Upper lobe of left lung (tissue), 6 donors: Measurements from ENCODE around the gene CAMK2G. TPM values are rescaled to one million over a fixed set of nuclear protein-coding genes. Genes with fewer than 3 reads are reported as not detected.
"Not testable (repeated sequence)": the region's sequence is repeated elsewhere in the genome, so short reads cannot be mapped to it uniquely, and the experiment has no call there.

Experiments
- ATAC-seq, 2 donors: fragments of 200-7000 bp; cut with Tn5 transposase; one replicate each; pipeline ENCODE4 v1.9.1; 2022; ENCODE audit warnings: mild to moderate bottlenecking in 2 of 2, moderate library complexity in 2 of 2; ENCODE audit not compliant: low FRiP score in 2 of 2
- DNase-seq, 2 donors: peaks; one replicate each; pipeline ENCODE4 v3.0.0-alpha.2; 2019 to 2020
- H3K27ac ChIP-seq, 4 donors: fragments of 200-600 bp; sonication (generic); one replicate each; pipeline ENCODE4 v1.5.1; 2016 to 2019
- H3K27me3 ChIP-seq, 4 donors: fragments of 200-600 bp; sonication (generic); one replicate each; pipeline ENCODE4 v1.5.1; 2017 to 2019
- H3K36me3 ChIP-seq, 4 donors: fragments of 200-600 bp; sonication (generic); one replicate each; pipeline ENCODE4 v1.5.1; 2016 to 2019
- H3K4me1 ChIP-seq, 4 donors: fragments of 200-600 bp; sonication (generic); one replicate each; pipeline ENCODE4 v1.5.1; 2018 to 2019
- H3K4me3 ChIP-seq, 4 donors: fragments of 200-600 bp; sonication (generic); one replicate each; pipeline ENCODE4 v1.5.1; 2017 to 2019; ENCODE audit warnings: mild to moderate bottlenecking in 2 of 4, moderate library complexity in 1 of 4
- H3K9me3 ChIP-seq, 4 donors: fragments of 200-600 bp; sonication (generic); one replicate each; pipeline ENCODE4 v1.5.1; 2018 to 2019
- CTCF ChIP-seq, 6 experiments: fragments of 450-650 bp in 4 of 6; fragments of 200-600 bp in 2 of 6; sonication (generic) in 2 of 6; IDR thresholded peaks; one replicate each; pipeline ENCODE4 v1.5.1; 2016 to 2019; ENCODE audit warnings: antibody characterized with exemption in 6 of 6
- EP300 ChIP-seq, 4 donors: sonication (generic); formaldehyde crosslinking; IDR thresholded peaks; one replicate each; pipeline ENCODE4 v1.5.1; 2017; ENCODE audit warnings: antibody characterized with exemption in 4 of 4, control low read depth in 2 of 4
- POLR2A ChIP-seq, 4 donors: fragments of 450-650 bp; IDR thresholded peaks; one replicate each; pipeline ENCODE4 v1.5.1; 2016 to 2017; ENCODE audit warnings: antibody characterized with exemption in 4 of 4, mild to moderate bottlenecking in 2 of 4
- POLR2AphosphoS5 ChIP-seq, 2 donors: sonication (generic); formaldehyde crosslinking; IDR thresholded peaks; one replicate each; pipeline ENCODE4 v1.5.1; 2017; ENCODE audit warnings: antibody characterized with exemption in 2 of 2
- WGBS, 2 donors: methylation state at CpG; one replicate each; pipeline ENCODE4 v1.1.5; 2017 to 2018; 5-methylcytosine and 5-hydroxymethylcytosine counted together
- total RNA-seq, 6 donors: library from RNA; depleted of rRNA in 4 of 6; stranded (reverse); fragments of >200 nt in 4 of 6; gene quantifications; one replicate each; pipeline versions ENCODE4 v1.1.0 to v1.2.1, GENCODE V29; 2016 to 2021
- donor health status: DM: no; HTN: no; CAD: no; lungs with moderate emphysema.
- donor health status: DM: no; HTN: yes; CAD: no; lungs with severe emphysema.

CAMK2G gene
- total RNA-seq, 6 donors from 2014 or later = 25.7 to 52.3 (median 43.0) TPM

GRCh38 chr10:73836427-73836980 is 37.9 kb downstream of the CAMK2G start:
- H3K27ac ChIP-seq = peak overlapping the region in 2 of 4 donors; percentile 8 to 13
- WGBS, 2 donors = 76 to 87% methylated on average over 11 of the region's 11 CpGs
- no peaks in the 10 kb centered on the region for H3K9me3 ChIP-seq
- no peaks in the 10 kb centered on the region for H3K27me3 ChIP-seq
- ATAC-seq (no peak), DNase-seq (no peak)
- H3K36me3 ChIP-seq = peaks cover 3 to 61% (median 50%) of the 10 kb centered on the region in 4 donors
- no peak overlapping the region for H3K4me3 ChIP-seq
- no peaks in the 10 kb centered on the region for H3K4me1 ChIP-seq
- no peak for TF ChIP-seq CTCF (IDR thresholded peaks at IDR 0.05)
- no peak for TF ChIP-seq EP300 (IDR thresholded peaks at IDR 0.05)
- TF ChIP-seq POLR2A (IDR thresholded peaks at IDR 0.05) = no peak
- no peak for TF ChIP-seq POLR2AphosphoS5 (IDR thresholded peaks at IDR 0.05)

- not testable (repeated sequence) for H3K9me3 ChIP-seq, DNase-seq, H3K4me1 ChIP-seq, H3K27me3 ChIP-seq, H3K4me3 ChIP-seq, H3K27ac ChIP-seq, ATAC-seq
- peaks cover 4 to 51% (median 22%) of the 10 kb centered on the region in 4 donors for H3K36me3 ChIP-seq
- WGBS, 2 donors = 90 to 96% methylated on average over 7 of the region's 7 CpGs
These were observed 45.3 kb downstream of the CAMK2G start for GRCh38 chr10:73829090-73829489.

- H3K27ac ChIP-seq = no peak overlapping the region
- H3K4me1 ChIP-seq = no peaks in the 10 kb centered on the region
- DNase-seq (no peak), ATAC-seq (no peak)
- H3K9me3 ChIP-seq = no peaks in the 10 kb centered on the region
- H3K27me3 ChIP-seq = no peaks in the 10 kb centered on the region
- TF ChIP-seq EP300 (IDR thresholded peaks at IDR 0.05) (no peak), POLR2AphosphoS5 (IDR thresholded peaks at IDR 0.05) (no peak), POLR2A (IDR thresholded peaks at IDR 0.05) (no peak), CTCF (IDR thresholded peaks at IDR 0.05) (no peak)
- H3K4me3 ChIP-seq = no peak overlapping the region
- peaks cover 4 to 60% (median 30%) of the 10 kb centered on the region in 4 donors for H3K36me3 ChIP-seq
- 85 to 96% methylated on average over 6 of the region's 6 CpGs for WGBS, 2 donors
These were observed 46.2 kb downstream of the CAMK2G start for GRCh38 chr10:73828161-73828560.

GRCh38 chr10:73827346-73828089 is 46.8 kb downstream of the CAMK2G start:
- H3K4me1 ChIP-seq = no peaks in the 10 kb centered on the region
- peaks cover 4 to 61% (median 33%) of the 10 kb centered on the region in 4 donors for H3K36me3 ChIP-seq
- H3K27ac ChIP-seq = no peak overlapping the region
- DNase-seq = no peak
- no peaks in the 10 kb centered on the region for H3K9me3 ChIP-seq
- no peak overlapping the region for H3K4me3 ChIP-seq
- TF ChIP-seq POLR2AphosphoS5 (IDR thresholded peaks at IDR 0.05) (no peak), CTCF (IDR thresholded peaks at IDR 0.05) (no peak), EP300 (IDR thresholded peaks at IDR 0.05) (no peak)
- 95 to 97% methylated on average over 18 to 19 of the region's 19 CpGs for WGBS, 2 donors
- ATAC-seq = peak in 1 of 2 donors; percentile 19
- no peaks in the 10 kb centered on the region for H3K27me3 ChIP-seq

GRCh38 chr10:73824146-73824725 is 50.1 kb downstream of the CAMK2G start:
- peaks cover 7 to 10% (median 9%) of the 10 kb centered on the region in 4 donors for H3K4me1 ChIP-seq
- DNase-seq (no peak), ATAC-seq (no peak)
- no peak overlapping the region for H3K27ac ChIP-seq
- H3K9me3 ChIP-seq = no peaks in the 10 kb centered on the region
- peaks cover 4 to 61% (median 36%) of the 10 kb centered on the region in 4 donors for H3K36me3 ChIP-seq
- H3K27me3 ChIP-seq = no peaks in the 10 kb centered on the region
- WGBS, 2 donors = 94% methylated on average over 6 to 14 of the region's 14 CpGs
- no peak overlapping the region for H3K4me3 ChIP-seq
- no peak for TF ChIP-seq EP300 (IDR thresholded peaks at IDR 0.05)
- TF ChIP-seq CTCF (IDR thresholded peaks at IDR 0.05) = no peak
- TF ChIP-seq POLR2AphosphoS5 (IDR thresholded peaks at IDR 0.05) = no peak
- TF ChIP-seq POLR2A (IDR thresholded peaks at IDR 0.05) = no peak
